Fibroblast of gingiva (primary cell): ENCODE data around the gene NIPAL1.

Experiments used
- DNase-seq: peaks from one replicate; pipeline ENCODE4 v3.0.0-alpha.2; 2011; ENCODE audit warnings: low read depth

The NIPAL1 gene

GRCh38 chr4:48027653-48028052, 11.1 kb downstream of the NIPAL1 start:
- DNase-seq: no peak

GRCh38 chr4:48028696-48029095, 12.1 kb downstream of the NIPAL1 start:
- no peak for DNase-seq

- DNase-seq: no peak
These were observed 13.9 kb downstream of the NIPAL1 start for GRCh38 chr4:48030470-48030869.

- peak; percentile 45 for DNase-seq
These were observed 15.4 kb downstream of the NIPAL1 start for GRCh38 chr4:48031802-48032525.

GRCh38 chr4:48032721-48033120, 16.1 kb downstream of the NIPAL1 start:
- no peak for DNase-seq

- DNase-seq: no peak
These were observed 16.8 kb downstream of the NIPAL1 start for GRCh38 chr4:48033412-48033811.

GRCh38 chr4:48033825-48034413, 17.3 kb downstream of the NIPAL1 start:
- peak; percentile 4 for DNase-seq

GRCh38 chr4:48035952-48036351, 19.4 kb downstream of the NIPAL1 start:
- no peak for DNase-seq

- DNase-seq: no peak
These were observed 20.5 kb downstream of the NIPAL1 start for GRCh38 chr4:48037117-48037462.

- DNase-seq: no peak
These were observed 22.1 kb downstream of the NIPAL1 start for GRCh38 chr4:48038666-48039065.

- no peak for DNase-seq
These were observed 23.0 kb downstream of the NIPAL1 start for GRCh38 chr4:48039561-48039960.

GRCh38 chr4:48041535-48042137, 25.1 kb downstream of the NIPAL1 start:
- DNase-seq: no peak

- no peak for DNase-seq
These were observed 26.4 kb downstream of the NIPAL1 start for GRCh38 chr4:48042979-48043461.

GRCh38 chr4:48043504-48043903, 26.9 kb downstream of the NIPAL1 start:
- DNase-seq: no peak

- DNase-seq: no peak
These were observed 27.7 kb downstream of the NIPAL1 start for GRCh38 chr4:48044298-48044697.

GRCh38 chr4:48046059-48046458, 29.5 kb downstream of the NIPAL1 start:
- DNase-seq: no peak

- DNase-seq: no peak
These were observed 30.9 kb downstream of the NIPAL1 start for GRCh38 chr4:48047421-48047844.

- no peak for DNase-seq
These were observed 31.3 kb downstream of the NIPAL1 start for GRCh38 chr4:48047896-48048295.

GRCh38 chr4:48049483-48049882, 32.9 kb downstream of the NIPAL1 start:
- no peak for DNase-seq

GRCh38 chr4:48051078-48051477, 34.5 kb downstream of the NIPAL1 start:
- no peak for DNase-seq

GRCh38 chr4:48058617-48059530, 42.3 kb downstream of the NIPAL1 start:
- no peak for DNase-seq

GRCh38 chr4:48064349-48064748, 47.8 kb downstream of the NIPAL1 start:
- DNase-seq: no peak
